HCT116 (cell line): ENCODE data around the gene NECAB3.

ENCODE experiments used
- MAX ChIP-seq: IDR thresholded peaks from 2 replicates; pipeline ENCODE4 v1.6.1; 2012
- POLR2AphosphoS5 ChIP-seq: IDR thresholded peaks from 2 replicates; pipeline ENCODE4 v1.6.1; 2011; ENCODE audit warnings: mild to moderate bottlenecking, low read depth, low read length, moderate library complexity
- ZNF274 ChIP-seq: fragments of 200-500 bp; sonication (Bioruptor generic); IDR thresholded peaks from 2 replicates; pipeline ENCODE4 v1.6.1; 2014; ENCODE audit warnings: mild to moderate bottlenecking, low read depth, low read length, inconsistent platforms
- TF ChIP-seq, protein P1 (sequence below), 3 experiments: fragments of 200-600 bp in 1 of 3; sonication (generic) in 1 of 3; IDR thresholded peaks in 2 of 3; conservative IDR thresholded peaks in 1 of 3; 2 replicates each; pipeline ENCODE4 v1.5.1; 2012 to 2017; ENCODE audit warnings: low read depth in 2 of 3, low read length in 2 of 3, antibody characterized with exemption in 1 of 3, borderline replicate concordance in 1 of 3, control low read depth in 1 of 3, mild to moderate bottlenecking in 1 of 3, mixed read lengths in 1 of 3, mixed run types in 1 of 3, moderate library complexity in 1 of 3; ENCODE audit not compliant: insufficient read depth in 1 of 3

- TF ChIP-seq, protein P1, sequence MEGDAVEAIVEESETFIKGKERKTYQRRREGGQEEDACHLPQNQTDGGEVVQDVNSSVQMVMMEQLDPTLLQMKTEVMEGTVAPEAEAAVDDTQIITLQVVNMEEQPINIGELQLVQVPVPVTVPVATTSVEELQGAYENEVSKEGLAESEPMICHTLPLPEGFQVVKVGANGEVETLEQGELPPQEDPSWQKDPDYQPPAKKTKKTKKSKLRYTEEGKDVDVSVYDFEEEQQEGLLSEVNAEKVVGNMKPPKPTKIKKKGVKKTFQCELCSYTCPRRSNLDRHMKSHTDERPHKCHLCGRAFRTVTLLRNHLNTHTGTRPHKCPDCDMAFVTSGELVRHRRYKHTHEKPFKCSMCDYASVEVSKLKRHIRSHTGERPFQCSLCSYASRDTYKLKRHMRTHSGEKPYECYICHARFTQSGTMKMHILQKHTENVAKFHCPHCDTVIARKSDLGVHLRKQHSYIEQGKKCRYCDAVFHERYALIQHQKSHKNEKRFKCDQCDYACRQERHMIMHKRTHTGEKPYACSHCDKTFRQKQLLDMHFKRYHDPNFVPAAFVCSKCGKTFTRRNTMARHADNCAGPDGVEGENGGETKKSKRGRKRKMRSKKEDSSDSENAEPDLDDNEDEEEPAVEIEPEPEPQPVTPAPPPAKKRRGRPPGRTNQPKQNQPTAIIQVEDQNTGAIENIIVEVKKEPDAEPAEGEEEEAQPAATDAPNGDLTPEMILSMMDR (IDR thresholded peaks at IDR 0.05 in 2 of 3, conservative IDR thresholded peaks at IDR 0.05 in 1 of 3; ENCODE audit: borderline replicate concordance in 1 of 3, insufficient read depth in 1 of 3, low read depth in 2 of 3, low read length in 2 of 3): no peak
- TF ChIP-seq ZNF274 (no peak), MAX (no peak), POLR2AphosphoS5 (no peak)
These were observed 33.9 kb downstream of the NECAB3 start for GRCh38 chr20:33640287-33640686.
